T-helper 9 cell (primary cell): ENCODE results near the gene PGGHG.
A peak's percentile ranks its signal among the peaks of the same experiment; 100 is the strongest.
"Not testable (repeated sequence)": the region's sequence is repeated elsewhere in the genome, so short reads cannot be mapped to it uniquely, and the experiment has no call there.

ENCODE experiments used
- DNase-seq: peaks from one replicate; pipeline ENCODE4 v3.0.0-alpha.2; 2020
- total RNA-seq, 2 donors: gene quantifications; one replicate each; lab custom pipeline; 2026; lab: John Stamatoyannopoulos, UW

PGGHG gene
- 497 to 552 reads per million in 2 donors for total RNA-seq

DNA sequence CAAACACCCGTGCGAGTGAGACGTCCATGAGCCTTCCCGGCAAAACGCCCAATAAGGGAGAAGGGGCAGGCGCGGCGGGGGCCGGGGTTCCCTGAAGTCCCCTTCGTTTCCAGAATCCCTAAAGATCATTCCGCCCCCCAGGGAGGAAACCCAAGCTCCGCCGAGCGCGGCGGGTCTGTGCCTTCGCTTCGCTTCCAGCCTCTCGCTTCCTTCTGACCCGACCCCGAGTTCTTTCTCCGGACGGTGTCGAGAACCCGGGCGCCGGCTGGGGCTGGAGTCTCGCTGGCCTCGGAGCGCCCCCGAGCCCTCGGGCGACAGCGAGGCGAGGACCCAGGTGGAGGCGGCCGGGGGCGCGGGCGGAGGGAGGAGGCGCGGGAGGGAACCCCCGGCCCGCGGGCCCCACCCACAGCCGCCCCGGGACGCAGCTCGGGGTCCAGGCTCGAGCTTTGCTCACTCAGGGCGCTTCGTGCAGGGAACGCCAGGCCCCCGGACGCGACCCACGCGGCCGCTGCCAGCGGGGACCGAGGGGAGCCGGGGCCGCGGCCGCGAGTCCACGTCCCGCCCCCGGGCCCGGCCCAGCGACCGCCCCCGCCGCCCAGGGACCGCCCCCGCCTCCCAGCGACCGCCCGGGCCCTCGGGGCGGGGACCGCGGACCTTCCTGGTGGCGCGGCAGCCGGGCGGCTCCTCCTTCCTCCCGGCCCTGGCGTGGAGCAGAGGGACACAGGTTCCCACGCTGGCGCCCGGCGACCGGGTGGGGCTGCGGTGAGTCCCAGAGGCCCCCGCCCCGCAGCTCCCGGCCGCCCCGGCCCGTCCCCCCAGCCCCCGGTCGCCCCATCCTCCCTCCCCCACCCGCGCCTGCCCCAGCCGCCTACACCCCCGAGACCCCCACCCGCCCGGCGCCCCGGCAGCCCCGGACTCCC lies at the start of gene PGGHG:
PGGHG (plus strand) TSS at position 649 of the 920 bp plus-strand sequence. CDS start 691 bp downstream, outside the sequence.
- DNase-seq, result peak; percentile 50

DNA sequence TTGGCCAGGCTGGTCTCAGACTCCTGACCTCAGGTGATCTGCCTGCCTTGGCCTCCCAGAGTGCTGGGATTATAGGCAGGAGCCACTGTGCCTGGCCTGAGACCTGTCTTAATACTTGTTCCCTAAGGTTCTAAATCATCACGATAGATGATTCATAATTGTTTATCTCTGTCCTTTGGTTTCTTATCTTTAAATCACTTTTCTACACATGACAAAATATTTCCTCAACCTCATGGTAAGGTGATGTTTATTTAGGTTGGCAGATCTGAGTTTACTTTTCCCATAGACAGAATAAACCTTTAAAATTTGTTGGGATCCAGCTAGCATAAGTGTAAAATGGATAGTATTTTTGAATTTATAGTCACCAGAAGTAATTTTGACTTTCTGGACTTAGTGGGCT lies 48.6 kb upstream of the PGGHG start:
- DNase-seq, result no peak

DNA sequence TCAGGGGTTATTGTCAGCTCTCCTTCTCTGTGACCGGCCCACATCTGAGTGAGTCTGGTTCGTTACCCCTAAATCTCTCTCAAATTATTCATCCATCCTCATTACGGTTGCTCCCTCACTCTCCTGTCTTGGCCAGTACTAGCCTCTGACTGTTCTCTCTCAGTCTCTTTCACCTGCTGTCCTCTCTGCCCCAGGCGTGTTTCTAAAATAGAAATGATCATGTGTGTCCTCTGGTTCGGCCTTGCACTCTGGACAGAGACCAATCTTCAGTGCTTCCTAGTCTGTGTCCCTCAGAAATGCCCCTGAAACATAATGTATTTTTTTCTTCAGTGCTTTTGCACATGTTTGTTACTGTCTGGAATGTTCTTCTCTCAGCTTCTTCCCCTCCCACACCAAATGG lies 47.3 kb upstream of the PGGHG start:
- DNase-seq, result no peak

DNA sequence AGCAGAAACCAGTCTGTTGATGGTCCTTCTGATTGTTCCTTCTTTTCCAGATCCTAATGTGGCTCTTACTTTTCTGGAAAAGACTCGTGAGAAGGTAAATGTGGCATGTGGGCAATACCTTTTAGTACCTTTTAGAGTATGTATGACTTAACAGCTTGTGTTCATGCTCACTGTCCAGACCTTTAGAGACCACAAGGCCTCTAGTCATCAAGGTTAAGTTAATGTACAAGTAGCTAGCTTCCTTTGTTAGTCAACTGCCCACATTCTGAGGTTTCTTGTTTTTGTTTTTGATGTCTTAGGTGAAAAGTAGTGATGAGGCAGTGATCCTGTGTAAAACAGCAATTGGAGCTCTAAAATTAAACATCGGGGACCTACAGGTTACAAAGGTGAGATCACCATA lies 44.5 kb upstream of the PGGHG start:
- no peak for DNase-seq

DNA sequence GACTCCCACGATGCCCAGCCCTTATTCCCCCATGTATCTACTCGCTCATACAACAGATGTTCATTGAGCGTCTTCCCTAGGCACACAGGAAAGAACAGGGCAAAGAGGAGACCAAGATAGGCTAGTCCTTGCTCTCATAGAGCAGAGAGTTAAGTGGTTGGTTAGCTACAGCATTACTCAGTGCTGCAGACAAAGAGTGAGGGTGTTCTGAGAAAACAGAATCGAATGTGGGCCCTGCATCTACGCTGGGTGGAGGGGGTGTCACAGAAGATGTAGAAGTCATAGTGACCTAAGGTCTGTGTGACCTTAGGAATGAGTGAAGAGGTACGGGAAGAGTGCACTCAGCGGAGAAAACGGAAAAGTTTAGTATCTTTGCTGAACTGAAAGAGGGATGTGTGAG lies 39.9 kb upstream of the PGGHG start:
- no peak for DNase-seq

DNA sequence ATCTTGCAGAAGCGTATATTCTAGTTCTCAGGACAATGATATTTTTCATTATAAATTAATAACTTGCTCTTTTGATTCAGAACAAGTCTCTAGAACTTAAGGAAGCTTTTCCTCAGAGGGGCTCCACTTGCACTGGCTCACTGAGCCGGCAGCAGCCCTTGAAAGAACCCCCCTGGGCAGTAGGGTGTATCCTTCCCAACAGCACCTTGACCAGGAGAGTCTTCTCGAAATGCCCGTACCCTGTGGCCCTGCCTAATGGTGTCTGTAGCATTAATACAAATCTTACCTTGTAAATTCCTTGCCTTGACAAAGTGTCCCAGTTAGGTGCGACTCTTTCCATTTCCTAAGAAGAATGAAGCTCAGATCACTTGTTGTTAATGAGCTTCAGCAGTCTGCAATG lies 38.7 kb upstream of the PGGHG start:
- DNase-seq, result no peak

DNA sequence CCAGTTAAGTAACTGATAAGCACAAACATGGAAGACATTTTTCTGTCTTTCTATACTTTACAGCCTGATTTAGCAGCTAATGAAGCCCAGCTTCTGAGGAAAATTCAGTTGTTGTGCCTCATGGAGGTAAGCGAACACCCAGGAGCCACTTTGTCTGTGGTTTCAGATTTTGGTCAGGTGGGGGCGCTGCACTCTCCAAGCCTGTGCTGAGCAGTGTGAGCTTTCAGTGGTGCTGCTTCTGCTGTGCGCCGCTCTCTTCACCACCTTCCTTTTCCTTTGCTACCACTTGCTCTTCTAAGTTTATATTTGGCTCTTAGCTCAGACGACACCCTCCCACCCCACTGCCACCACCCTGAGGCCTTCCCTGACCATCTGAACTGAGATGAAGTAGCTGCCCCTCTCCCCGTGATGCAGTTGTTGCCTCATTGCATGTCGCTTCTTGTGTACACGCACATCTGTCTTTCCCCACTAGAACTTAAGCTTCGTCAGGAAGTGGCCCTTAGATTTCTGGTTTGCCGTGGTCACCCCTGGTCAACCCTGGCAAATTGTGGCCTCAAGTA lies 38.1 kb upstream of the PGGHG start:
- DNase-seq, result peak; percentile 76

DNA sequence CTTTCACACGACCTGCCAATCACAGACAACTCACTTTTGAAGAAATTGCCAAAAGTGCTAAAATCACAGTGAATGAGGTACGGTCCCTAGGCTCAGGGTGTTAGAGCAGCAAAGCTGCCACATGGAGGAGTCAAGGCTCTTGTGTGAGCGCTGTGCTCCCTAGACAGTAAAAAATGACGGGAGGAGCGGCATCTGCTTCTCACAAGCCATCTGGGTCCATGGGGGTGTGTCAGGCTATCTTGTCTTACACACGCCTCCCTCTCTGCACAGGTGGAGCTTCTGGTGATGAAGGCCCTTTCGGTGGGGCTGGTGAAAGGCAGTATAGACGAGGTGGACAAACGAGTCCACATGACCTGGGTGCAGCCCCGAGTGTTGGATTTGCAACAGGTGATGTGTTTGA lies 37.4 kb upstream of the PGGHG start:
- no peak for DNase-seq

DNA sequence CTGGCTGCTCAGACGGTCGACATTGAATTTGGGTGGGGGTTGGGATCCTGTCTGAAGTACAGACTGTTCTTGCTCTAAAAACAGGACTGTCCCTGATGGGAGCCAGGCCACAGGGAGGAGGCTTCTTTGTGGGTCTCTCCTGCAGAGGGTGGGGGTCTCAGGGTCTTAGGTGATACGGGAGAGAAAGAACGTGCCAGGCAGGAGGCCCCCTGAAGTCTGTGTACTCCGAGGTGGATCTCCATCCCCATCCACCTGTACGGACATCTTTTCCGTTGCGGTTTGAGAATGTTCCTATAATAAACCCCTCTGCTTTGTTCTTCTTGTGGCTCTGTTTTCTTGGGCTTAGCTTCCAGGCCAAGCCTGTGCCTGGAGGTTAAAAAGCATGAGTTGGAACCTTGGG lies 36.3 kb upstream of the PGGHG start:
- DNase-seq, result no peak

DNA sequence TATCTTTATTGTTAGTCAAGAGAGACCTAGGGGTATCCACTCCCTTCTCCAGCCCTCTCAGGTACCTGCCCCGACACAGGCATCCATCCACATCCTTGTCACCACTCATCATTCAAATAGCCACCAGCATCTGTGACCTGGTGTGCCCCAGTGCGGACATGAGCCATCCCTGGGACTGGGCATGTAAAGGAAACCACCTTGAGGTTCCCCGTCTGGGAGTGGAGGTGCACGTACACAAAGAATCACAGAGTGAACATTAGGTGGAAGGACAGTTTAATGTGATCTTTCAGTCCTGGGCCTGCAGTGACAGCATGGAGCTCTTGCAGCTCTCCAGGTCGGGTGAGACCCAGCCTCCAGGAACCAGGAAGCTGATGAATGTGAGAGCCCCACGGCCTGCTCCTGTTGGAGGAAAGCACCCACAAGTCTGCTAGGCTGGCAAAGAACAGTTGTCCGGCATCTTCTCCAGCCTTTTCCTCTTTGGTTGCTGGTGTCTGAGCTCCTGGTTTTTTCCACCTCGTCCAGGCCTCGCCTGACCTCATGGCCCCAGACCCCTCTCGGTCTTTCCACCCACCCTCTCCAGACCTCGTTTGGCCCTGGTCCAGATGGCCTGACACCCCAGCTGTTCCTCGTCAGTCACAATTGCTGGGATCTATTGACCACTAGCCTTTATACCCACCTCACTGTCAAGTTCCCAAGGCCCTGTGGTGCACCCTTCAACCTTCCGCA lies 35.6 kb upstream of the PGGHG start:
- DNase-seq, result no peak

DNA sequence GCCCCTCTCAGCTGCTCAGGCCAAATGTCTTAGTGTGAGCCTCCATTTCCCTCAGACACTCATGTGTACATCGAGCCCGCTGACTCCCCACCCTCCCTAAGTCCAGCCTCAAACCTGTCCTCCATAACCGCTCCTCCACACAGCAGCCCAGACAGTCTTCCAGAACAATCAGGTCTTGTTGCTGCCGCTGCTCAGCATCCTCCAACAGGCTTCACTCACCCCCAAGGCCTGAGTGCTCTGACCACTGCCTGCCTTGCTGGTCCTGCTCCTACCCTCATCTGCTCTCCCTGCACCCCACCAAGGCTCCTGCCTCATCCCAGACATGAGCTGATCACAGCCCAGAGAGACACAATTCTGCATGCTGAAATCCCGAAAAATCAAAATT lies 35.0 kb upstream of the PGGHG start:
- DNase-seq, result no peak

DNA sequence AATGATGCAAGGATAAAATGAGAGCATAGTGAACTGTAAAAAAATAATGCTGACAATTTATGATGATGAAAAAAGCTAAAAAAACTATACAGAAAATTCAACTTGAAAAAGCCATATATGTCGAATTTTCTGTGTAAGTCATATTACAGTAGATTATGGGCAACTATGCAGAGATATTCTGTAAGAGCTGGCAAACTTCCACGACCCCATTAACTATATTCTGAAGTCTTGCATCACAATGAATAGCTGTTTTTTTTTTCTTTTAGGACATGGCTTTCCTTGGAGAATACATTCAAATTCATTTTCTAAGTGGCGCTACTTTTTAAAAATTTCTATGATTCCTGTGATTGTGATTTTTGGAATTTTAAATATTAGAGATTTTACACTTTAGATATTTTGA lies 33.8 kb upstream of the PGGHG start:
- no peak for DNase-seq

DNA sequence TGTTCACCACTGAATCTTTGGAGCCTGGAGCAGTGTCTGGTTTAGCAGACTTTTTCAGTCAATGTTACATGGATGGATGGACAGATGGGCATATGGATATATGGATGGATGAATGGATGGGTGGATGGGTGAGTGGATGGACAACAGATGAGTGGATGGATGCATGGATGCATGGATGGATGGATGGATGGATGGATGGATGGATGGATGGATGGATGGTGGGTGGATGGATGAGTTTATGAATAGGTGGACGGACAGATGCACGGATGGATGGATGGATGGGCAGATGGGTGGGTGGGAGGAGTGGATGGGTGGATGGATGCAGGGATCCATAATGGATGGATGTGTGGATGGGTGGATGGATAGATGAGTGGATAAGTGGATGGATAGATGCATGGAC lies 33.1 kb upstream of the PGGHG start:
- no peak for DNase-seq

DNA sequence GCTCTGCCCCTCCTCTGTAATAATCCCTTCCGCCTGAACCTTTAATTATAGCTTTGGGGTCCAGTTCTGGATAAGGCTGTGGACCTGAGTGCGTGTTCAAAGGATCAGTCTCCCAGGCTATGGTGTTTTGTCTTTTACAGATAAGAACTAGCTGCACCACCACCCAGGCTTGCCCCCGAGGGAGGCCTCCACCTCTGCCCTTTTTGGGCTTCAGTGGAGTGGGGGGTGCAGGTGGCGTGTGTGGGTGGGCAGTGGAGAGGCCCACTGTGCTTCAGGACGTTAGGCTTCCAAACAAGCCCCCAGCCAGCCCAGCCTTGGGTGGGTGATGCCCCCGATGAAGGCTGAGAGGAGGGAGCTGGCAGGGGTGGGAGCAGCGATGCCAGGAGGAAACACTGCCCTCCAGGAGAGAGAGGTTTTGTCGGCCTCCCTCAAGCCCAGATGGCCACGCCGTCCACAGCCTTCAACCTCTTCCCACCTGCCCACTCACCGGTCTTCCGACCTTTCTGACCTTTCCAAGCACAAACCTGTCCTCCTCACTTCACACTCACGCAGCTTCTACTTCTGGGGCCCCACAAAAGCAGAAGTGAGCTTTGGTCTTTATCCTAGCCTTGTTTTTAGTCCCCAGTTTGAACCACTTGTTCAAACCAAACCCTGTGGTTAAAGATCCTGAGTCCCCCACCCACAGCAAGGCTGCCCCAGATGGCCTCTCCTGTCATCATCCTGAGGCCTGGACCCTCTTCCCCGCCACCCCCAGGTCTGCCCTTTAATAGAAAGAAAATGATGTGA lies 31.8 kb upstream of the PGGHG start:
- DNase-seq, result no peak

DNA sequence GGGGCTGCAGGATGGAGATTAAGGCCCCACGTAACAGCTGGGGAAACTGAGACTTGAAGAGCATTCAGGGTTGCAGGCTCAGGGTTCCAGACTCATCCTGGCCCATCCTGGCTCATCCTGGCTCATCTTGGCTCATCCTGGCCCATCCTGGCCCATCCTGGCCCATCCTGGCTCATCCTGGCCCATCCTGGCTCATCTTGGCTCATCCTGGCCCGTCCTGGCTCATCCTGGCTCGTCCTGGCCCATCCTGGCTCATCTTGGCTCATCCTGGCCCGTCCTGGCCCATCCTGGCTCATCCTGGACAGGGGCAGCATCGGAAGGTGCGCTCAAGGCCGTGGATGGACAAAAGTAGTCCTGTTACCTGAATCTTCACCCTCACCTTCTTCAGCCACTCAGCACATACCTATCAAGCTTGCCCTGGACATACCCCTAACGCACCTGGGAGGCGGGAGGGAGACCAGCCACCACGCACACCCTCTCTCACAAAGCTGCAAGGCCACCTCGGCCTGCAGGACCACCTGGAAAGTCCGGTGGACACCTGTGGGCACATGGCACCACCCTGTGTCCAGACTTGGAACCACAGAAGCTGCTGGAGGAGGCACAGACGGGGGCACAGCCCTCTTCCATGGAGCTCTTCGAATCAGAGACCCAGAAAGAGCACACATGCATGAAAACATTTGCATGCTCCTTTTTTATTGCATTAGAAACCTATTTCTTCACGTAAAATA lies 31.0 kb upstream of the PGGHG start:
- DNase-seq, result no peak

DNA sequence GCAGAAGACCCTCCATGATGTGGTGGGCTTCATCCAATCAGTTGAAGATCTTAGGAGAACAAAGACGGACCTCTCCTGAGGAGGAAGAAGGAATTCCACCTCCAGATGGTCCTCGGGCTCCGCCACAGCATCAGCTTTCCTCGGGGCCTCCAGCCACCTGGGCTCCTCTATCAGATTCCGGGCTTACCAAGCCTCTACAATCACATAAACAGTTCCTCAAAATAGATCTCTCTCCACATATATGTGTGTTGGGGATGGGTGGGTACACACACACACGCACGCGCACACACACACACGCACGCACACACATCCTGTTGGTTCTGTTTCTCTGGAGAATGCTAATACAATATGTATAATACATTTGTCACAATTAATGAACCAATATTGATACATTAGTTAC lies 29.5 kb upstream of the PGGHG start:
- DNase-seq, result no peak

DNA sequence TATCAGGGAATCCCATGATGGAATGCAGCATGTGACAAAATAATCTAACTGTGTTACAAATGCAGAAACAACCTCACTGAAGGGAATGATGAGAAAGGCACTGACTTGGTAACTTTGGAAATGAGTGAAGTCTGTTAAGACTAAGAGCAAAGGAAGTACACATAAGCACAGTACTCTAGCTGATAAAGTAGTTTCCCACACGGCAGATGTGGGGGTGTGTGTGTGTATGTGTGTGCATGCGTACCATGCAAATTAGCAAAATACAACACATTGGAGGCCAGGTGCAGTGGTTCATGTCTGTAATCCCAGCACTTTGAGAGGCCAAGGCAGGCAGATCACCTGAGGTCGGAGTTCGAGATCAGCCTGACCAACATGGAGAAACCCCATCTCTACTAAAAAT lies 27.3 kb upstream of the PGGHG start:
- DNase-seq, result no peak

DNA sequence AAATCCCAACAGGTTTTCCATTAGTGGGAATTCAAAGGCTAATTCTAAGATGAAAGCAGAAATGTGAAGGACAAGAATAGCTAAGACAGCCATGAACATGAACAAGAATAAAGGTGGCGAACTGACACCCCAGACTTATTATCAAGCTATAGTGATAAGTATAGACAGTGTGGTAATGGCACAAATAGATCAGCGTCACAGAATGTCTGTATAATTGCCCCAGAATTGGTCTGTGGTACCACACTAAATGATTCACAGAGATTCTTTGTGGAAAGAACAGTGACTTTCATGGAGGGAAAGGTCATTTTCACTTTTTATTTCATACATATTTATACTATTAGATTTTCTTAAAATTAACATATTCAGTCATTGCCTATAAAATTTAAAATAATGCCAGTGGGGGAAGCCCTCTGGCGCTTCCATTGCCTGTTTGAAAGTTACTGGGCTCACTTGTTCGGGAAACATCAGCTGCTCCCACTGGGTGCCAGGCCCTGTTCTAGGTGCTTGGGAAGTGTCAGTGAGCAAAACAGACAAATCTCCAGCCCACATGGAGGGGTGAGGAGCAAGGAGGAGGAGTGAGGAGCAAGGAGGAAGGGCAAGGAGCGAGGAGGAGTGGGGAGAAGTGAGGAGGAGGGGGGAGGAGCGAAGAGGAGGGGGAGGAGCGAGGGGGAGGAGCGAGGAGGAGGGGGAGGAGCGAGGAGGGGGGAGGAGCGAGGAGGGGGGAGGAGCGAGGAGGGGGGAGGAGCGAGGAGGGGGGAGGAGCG lies 22.1 kb upstream of the PGGHG start:
- DNase-seq, result no peak

DNA sequence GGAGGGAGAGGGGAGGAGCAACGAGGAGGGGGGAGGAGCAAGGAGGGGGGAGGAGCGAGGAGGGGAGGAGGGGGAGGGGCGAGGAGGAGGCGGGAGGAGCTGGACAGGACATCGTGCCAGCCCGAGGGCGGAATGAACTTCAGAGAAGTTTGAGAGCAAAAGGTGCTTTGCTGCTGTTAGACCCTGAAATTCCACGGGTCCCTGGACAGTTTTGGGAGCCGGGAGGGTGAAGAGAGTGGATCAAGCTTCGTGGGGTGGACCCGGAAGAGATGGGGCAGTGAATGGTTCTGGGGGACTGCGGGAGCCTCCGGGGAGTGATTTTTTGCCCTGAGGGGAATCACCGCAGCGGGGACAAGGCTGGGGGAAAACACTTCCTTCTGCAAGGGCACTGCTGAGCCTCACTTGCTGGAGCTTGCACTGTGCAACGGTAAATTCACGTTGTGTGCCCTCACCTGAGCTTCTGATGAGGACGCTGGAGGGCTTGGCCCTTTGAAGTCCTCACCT lies 21.4 kb upstream of the PGGHG start:
- DNase-seq, result peak; percentile 53

DNA sequence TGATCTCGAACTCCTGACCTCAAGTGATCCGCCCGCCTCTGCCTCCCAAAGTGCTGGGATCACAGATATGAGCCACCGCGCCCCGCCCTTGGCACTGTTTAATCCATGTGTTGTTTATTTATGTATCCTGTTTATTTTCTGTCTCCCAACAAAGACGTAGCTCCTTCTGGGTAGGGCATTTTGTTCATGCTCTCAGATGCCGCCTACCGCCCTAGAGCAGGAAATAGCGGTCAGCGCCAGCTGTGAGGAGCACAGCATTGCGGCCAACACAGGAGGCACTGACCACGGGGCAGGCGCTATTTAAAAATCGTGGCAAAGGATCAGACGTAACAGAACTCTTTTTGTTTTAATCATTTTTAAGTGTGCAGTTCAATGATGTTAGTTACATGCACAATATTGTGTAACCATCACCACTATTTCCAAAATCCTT lies 20.2 kb upstream of the PGGHG start:
- not testable (repeated sequence) for DNase-seq
